T-helper 22 cell (primary cell): ENCODE measurements around the gene OR56A1.

Source experiments
- DNase-seq: peaks from one replicate; pipeline ENCODE4 v3.0.0-alpha.2; 2020; ENCODE audit warnings: low read depth

OR56A1 gene

DNA sequence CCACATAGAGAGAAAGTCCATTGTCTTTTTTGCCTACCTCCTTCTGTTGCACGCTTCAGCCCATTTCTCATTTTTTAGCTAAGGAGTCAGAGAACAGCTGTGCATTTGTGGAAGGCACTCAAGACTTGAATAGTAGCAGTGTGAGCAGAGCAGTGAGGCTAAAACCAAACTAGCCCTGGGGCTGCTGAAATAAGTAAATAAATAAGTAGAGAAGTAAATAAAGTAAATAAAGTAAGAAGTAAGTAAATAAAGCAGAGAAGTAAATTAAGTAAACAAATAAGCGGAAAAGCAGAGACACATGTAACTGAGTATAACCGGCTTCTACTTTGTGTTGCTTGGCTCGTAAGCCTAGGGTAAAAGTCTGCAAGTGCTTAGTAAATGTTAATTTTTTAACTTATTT, 41.4 kb downstream of the OR56A1 start:
- no peak for DNase-seq

DNA sequence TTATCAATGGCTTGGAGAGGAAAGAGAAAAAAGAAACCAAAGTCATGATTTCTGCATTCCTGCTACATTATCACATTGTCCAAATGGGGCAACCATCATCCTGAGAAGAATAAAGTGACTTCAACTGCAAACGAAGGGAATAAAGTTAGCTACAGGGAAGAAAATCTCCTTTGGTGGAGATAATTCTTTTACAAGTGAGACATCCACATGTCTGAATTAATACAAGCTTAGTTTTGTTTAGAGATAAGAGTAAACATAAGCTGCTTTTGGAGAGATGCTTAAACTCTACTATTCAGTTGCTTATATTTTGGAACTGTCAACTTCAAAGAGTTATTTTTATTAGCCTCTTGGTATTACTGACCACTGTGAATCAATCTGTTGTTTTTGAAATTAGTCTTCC, 43.7 kb downstream of the OR56A1 start, which contains the start of gene OR52L1:
OR52L1 (minus strand) TSS at position 101 of the 400 bp plus-strand sequence; CDS start at position 46, 55 bp downstream.
- no peak for DNase-seq

DNA sequence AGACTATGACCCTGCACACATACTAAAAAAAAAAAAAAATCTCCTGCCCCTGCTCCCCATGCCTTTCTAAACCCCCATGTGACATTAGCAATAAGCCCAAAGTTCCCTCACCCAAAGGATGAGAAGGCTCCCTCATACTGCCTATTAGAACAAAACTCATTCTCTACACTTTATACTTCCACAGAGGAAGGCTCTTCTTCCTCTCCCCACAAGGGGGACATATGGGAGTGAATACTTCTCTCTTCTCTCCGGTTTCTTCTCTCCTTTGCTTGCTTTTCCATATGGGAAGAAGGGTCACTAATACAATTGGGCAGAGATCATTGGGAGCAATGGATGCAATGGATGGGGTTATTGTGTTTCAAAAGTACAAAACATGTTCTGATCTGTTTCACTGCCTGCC, 47.1 kb downstream of the OR56A1 start:
- DNase-seq: no peak

DNA sequence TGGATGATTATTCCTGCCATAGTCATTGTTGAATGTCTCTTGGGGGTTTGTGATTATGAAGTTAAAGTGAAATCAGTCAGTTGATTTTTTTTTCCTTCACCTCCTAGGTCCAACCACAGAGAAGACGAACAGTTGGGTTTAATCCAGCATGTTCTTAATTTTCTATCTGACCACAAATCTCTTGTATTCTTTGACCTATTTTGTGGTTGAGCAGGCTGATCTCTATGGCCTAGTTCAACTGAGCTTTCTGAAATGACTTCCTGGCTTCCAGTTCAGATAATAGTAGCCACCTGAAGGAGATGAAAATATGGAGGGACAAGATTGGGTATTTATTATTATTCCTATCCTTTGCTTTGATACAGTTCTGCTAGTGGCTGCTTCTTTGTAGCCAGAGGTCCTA, 57.0 kb downstream of the OR56A1 start:
- DNase-seq: no peak
